Pancreas (tissue), 10 donors: ENCODE results near the gene ADRB2. TPM values are rescaled to one million over a fixed set of nuclear protein-coding genes. Genes with fewer than 3 reads are reported as not detected.

ENCODE experiments used
- ATAC-seq, 4 donors: fragments of 200-7000 bp; cut with Tn5 transposase; one replicate each; pipeline versions ENCODE4 v1.8.0 to v1.9.1; 2020; ENCODE audit warnings: mild to moderate bottlenecking in 4 of 4, moderate library complexity in 4 of 4
- DNase-seq, 6 donors: peaks; one replicate each; pipeline ENCODE4 v3.0.0-alpha.2; 2020
- FAIRE-seq: peaks from 2 replicates; lab custom pipeline; 2012; peaks lifted over from hg19 to GRCh38; lab: Jason Lieb, UNC
- H3K27ac ChIP-seq, 4 donors: fragments of 200-600 bp; sonication (generic); 1 replicate in 3 of 4; 2 replicates in 1 of 4; pipeline versions ENCODE4 v1.5.0 to v1.8.0; 2020
- H3K27me3 ChIP-seq, 4 donors: fragments of 200-600 bp; one replicate each; pipeline ENCODE4 v1.8.0; 2021
- H3K36me3 ChIP-seq, 3 donors: fragments of 200-600 bp; sonication (generic) in 1 of 3; one replicate each; pipeline versions ENCODE4 v1.5.0 to v1.8.0; 2020 to 2021
- H3K4me1 ChIP-seq, 3 donors: fragments of 200-600 bp; one replicate each; pipeline ENCODE4 v1.8.0; 2021
- H3K4me3 ChIP-seq, 4 donors: fragments of 200-600 bp; sonication (generic) in 2 of 4; one replicate each; pipeline versions ENCODE4 v1.5.0 to v1.8.0; 2020 to 2021
- H3K9me3 ChIP-seq, 4 donors: fragments of 200-600 bp; one replicate each; pipeline ENCODE4 v1.8.0; 2021
- CTCF ChIP-seq, 4 donors: fragments of 200-600 bp; sonication (generic) in 3 of 4; IDR thresholded peaks; one replicate each; pipeline versions ENCODE4 v1.5.0 to v1.8.0; 2021; ENCODE audit warnings: antibody characterized with exemption in 4 of 4
- WGBS, 2 donors: extraction: QIAGEN DNeasy Blood & Tissue Kit; methylation state at CpG; one replicate each; pipeline ENCODE4 v1.1.7; 2013; 5-methylcytosine and 5-hydroxymethylcytosine counted together
- intact Hi-C, 3 donors: fragments of 100-400 bp; cut with DNase I; formaldehyde crosslinking; loops; one replicate each; pipeline versions ENCODE4 v1.11.1 to v1.14.2; 2022
- polyA plus RNA-seq, 2 donors: library from polyadenylated mRNA; stranded (reverse); fragments of 200-250 nt; gene quantifications; one replicate each; pipeline ENCODE4 v1.2.3, GENCODE V29; 2013
- total RNA-seq, 6 donors: library from RNA; stranded (reverse); fragmentation: NEBNext Ultra II Directional in 4 of 6; extraction: Animal tissue kit (Norgen Biotek cat#: 25700) in 4 of 6; gene quantifications; one replicate each; pipeline versions ENCODE4 v1.2.1 to v1.2.4, GENCODE V29; 2021 to 2023
- donor health status: healthy with polysubstance abuse.
- donor health status: DM: no; HTN: no; CAD: no; lungs with moderate emphysema.
- donor health status: DM: no; HTN: no; CAD: no.
- donor health status: control.
- donor health status: control.
- donor health status: Bipolar disorder and iron deficiency.
- donor health status: DM: yes; HTN: yes; CAD: no.
- donor health status: DM: no; HTN: no; CAD: no.
- donor health status: DM: no; HTN: no; CAD: no.
- donor health status: DM: yes; HTN: yes; CAD: no.

The ADRB2 gene
- total and polyA plus RNA-seq, 8 donors: 0.09 to 1.1 (median 0.48) TPM

GRCh38 chr5:148811756-148812155 lies 14.7 kb upstream of the ADRB2 start:
- no peak for TF ChIP-seq CTCF (IDR thresholded peaks at IDR 0.05)
- no peaks in the 10 kb centered on the region for H3K27me3 ChIP-seq
- H3K27ac ChIP-seq: no peak overlapping the region
- intact Hi-C loops: no loop called here
- no peaks in the 10 kb centered on the region for H3K9me3 ChIP-seq
- H3K36me3 ChIP-seq: no peaks in the 10 kb centered on the region
- no peak for ATAC-seq
- H3K4me1 ChIP-seq: peaks cover 0 to 3% (median 0%) of the 10 kb centered on the region in 3 donors
- WGBS, 2 donors: 65 to 67% methylated on average over 1 of the region's 1 CpG
- DNase-seq: no peak
- no peak for FAIRE-seq
- H3K4me3 ChIP-seq: no peak overlapping the region

- 84 to 87% methylated on average over 2 of the region's 2 CpGs for WGBS, 2 donors
- H3K27ac ChIP-seq: no peak overlapping the region
- no peaks in the 10 kb centered on the region for H3K4me1 ChIP-seq
- no peaks in the 10 kb centered on the region for H3K27me3 ChIP-seq
- TF ChIP-seq CTCF (IDR thresholded peaks at IDR 0.05): no peak
- DNase-seq: no peak
- ATAC-seq: no peak
- H3K36me3 ChIP-seq: no peaks in the 10 kb centered on the region
- intact Hi-C loops: no loop called here
- FAIRE-seq: no peak
- no peak overlapping the region for H3K4me3 ChIP-seq
- no peaks in the 10 kb centered on the region for H3K9me3 ChIP-seq
Measured at GRCh38 chr5:148815086-148815485, 11.3 kb upstream of the ADRB2 start.

GRCh38 chr5:148815578-148815977 lies 10.8 kb upstream of the ADRB2 start:
- no peaks in the 10 kb centered on the region for H3K27me3 ChIP-seq
- no peaks in the 10 kb centered on the region for H3K4me1 ChIP-seq
- no peak for TF ChIP-seq CTCF (IDR thresholded peaks at IDR 0.05)
- H3K9me3 ChIP-seq: no peaks in the 10 kb centered on the region
- no peak overlapping the region for H3K4me3 ChIP-seq
- intact Hi-C loops: no loop called here
- no peak for FAIRE-seq
- DNase-seq: no peak
- no peaks in the 10 kb centered on the region for H3K36me3 ChIP-seq
- no peak overlapping the region for H3K27ac ChIP-seq
- ATAC-seq: no peak

GRCh38 chr5:148816357-148816756 lies 10.1 kb upstream of the ADRB2 start:
- whole genome bisulfite sequencing, 2 donors: 95 to 100% methylated on average over 1 of the region's 1 CpG
- FAIRE-seq: no peak
- Histone ChIP-seq H3K4me1 (no peaks in the 10 kb centered on the region), H3K9me3 (no peaks in the 10 kb centered on the region), H3K36me3 (no peaks in the 10 kb centered on the region), H3K27me3 (no peaks in the 10 kb centered on the region), H3K27ac (no peak overlapping the region), H3K4me3 (no peak overlapping the region)
- intact Hi-C loops: no loop called here
- ATAC-seq: no peak
- no peak for TF ChIP-seq CTCF (IDR thresholded peaks at IDR 0.05)
- DNase-seq: no peak

- WGBS, 2 donors: 68 to 70% methylated on average over 1 of the region's 1 CpG
- DNase-seq (no peak), ATAC-seq (no peak), FAIRE-seq (no peak)
- Histone ChIP-seq H3K4me1 (no peaks in the 10 kb centered on the region), H3K36me3 (no peaks in the 10 kb centered on the region), H3K27ac (no peak overlapping the region), H3K4me3 (no peak overlapping the region), H3K9me3 (no peaks in the 10 kb centered on the region), H3K27me3 (no peaks in the 10 kb centered on the region)
- intact Hi-C loops: no loop called here
- no peak for TF ChIP-seq CTCF (IDR thresholded peaks at IDR 0.05)
Measured at GRCh38 chr5:148816782-148817181, 9.6 kb upstream of the ADRB2 start.
